ENCODE data around the gene DHTKD1. TPM values are rescaled to one million over a fixed set of nuclear protein-coding genes. Genes with fewer than 3 reads are reported as not detected.
"Not testable (repeated sequence)": the region's sequence is repeated elsewhere in the genome, so short reads cannot be mapped to it uniquely, and the experiment has no call there.

Gene DHTKD1
- total and polyA plus RNA-seq, 10 of the 15 experiments (the other 5 are each of a cell fraction or from before 2014, with no cell fraction given): 11.3 to 35.0 (median 26.9) TPM

DNA sequence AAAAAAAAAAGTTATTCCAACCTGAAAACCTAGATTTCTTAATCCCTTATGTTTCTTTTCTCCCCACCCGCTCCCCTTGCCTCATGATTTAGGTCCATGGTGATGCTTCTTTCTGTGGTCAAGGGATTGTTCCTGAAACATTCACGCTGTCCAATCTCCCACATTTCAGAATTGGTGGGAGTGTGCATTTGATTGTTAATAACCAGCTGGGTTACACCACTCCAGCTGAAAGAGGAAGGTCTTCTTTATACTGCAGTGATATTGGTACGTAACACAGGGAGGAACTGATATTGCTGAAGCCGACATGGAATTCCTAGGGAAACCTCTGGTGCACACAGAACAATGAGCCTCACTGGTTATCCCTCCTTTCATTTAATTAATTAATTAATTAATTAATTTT, 22.7 kb downstream of the DHTKD1 start (continued):
- TF ChIP-seq NFIC (IDR thresholded peaks at IDR 0.05; ENCODE audit: low read depth, low read length) (no peak), IKZF2 (IDR thresholded peaks at IDR 0.05) (no peak), MTA3 (IDR thresholded peaks at IDR 0.05; ENCODE audit: borderline replicate concordance, low read length) (no peak), JUND (IDR thresholded peaks at IDR 0.05; ENCODE audit: low read depth, low read length) (no peak)

DNA sequence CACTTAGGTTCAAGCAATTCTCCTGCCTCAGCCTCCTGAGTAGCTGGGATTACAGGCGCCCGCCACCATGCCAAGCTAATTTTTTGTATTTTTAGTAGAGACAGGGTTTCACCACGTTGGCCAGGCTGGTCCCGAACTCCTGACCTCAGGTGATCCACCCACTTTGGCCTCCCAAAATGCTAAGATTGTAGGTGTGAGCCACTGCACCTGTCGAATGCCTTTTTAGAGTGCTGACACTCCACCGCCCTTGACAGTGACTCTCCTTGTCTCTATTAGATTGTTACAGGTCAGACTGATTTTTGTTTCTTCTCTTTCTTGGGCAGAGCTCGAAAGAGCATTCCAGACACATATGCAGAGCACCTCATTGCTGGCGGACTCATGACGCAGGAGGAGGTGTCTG, 28.6 kb downstream of the DHTKD1 start:
- H4K20me1 ChIP-seq (ENCODE audit: control insufficient read depth, insufficient read depth); BruUV-seq (replicated peaks); POLR2A ChIA-PET; H2AFZ ChIP-seq (ENCODE audit: control insufficient read depth, low read depth, low read length); H3K9me3 ChIP-seq (replicated peaks; ENCODE audit: control insufficient read depth, insufficient read depth, low read length); H3K79me2 ChIP-seq (ENCODE audit: control insufficient read depth, insufficient read depth, low read length); in situ Hi-C loops (cut with MboI); H3K27me3 ChIP-seq (replicated peaks in 1 of 2; ENCODE audit: control insufficient read depth in 2 of 2, insufficient read depth in 2 of 2, low read length in 1 of 2); H3K4me3 ChIP-seq; FAIRE-seq; H3K9ac ChIP-seq (ENCODE audit: control insufficient read depth, insufficient read depth, low read length); H3K4me2 ChIP-seq (ENCODE audit: control insufficient read depth, insufficient read depth); CTCF ChIA-PET; SMC1A ChIA-PET (ENCODE audit: uncharacterized antibody, unreplicated experiment); DNase-seq (ENCODE audit: low read depth, low spot score); H3K27ac ChIP-seq (ENCODE audit: control insufficient read depth, insufficient read depth); H3K4me1 ChIP-seq (ENCODE audit: control insufficient read depth, insufficient read depth, low read length); RAD21 ChIA-PET (ENCODE audit: unreplicated experiment); ATAC-seq; intact Hi-C loops (cut with micrococcal nuclease; ENCODE audit: unreplicated experiment): not testable (repeated sequence)
- peaks cover 0 to 23% of the 10 kb centered on the region in 2 experiments; a peak in 2 of 4 replicates for H3K36me3 ChIP-seq (ENCODE audit: control insufficient read depth in 2 of 2, insufficient read depth in 2 of 2, low read length in 1 of 2)
- 90% methylated on average over 9 of the region's 9 CpGs for WGBS (ENCODE audit: insufficient coverage, insufficient replicate concordance, low lambda C conversion rate, missing lambda C conversion rate)

DNA sequence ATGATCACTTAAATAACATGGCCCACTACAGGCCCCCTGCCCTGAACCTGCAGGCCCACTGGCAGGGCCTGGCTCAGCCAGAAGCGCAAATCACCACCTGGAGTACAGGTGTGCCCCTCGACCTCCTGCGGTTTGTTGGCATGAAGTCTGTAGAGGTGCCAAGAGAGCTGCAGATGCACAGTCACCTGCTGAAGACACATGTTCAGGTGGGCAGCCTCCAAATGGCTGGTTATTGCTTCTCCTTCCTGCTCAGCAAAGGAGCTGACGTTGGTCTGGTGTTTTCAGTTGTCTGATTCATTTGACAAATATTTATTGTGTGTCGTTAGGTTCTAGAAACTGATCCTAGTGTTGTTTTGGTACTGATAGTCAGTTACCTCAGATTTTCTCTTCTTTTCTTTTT, 29.0 kb downstream of the DHTKD1 start:
- Histone ChIP-seq H3K36me3 (ENCODE audit: control insufficient read depth in 2 of 2, insufficient read depth in 2 of 2, low read length in 1 of 2) (peaks cover 0 to 23% of the 10 kb centered on the region in 2 experiments; a peak in 2 of 4 replicates), H3K27ac (ENCODE audit: control insufficient read depth, insufficient read depth) (no peak overlapping the region), H3K4me3 (no peak overlapping the region), H3K79me2 (ENCODE audit: control insufficient read depth, insufficient read depth, low read length) (no peaks in the 10 kb centered on the region), H3K9me3 (replicated peaks; ENCODE audit: control insufficient read depth, insufficient read depth, low read length) (no peaks in the 10 kb centered on the region), H3K4me2 (ENCODE audit: control insufficient read depth, insufficient read depth) (no peak overlapping the region), H2AFZ (ENCODE audit: control insufficient read depth, low read depth, low read length) (no peak overlapping the region), H3K4me1 (ENCODE audit: control insufficient read depth, insufficient read depth, low read length) (no peaks in the 10 kb centered on the region), H3K27me3 (replicated peaks in 1 of 2; ENCODE audit: control insufficient read depth in 2 of 2, insufficient read depth in 2 of 2, low read length in 1 of 2) (no peaks in the 10 kb centered on the region), H3K9ac (ENCODE audit: control insufficient read depth, insufficient read depth, low read length) (no peak overlapping the region), H4K20me1 (ENCODE audit: control insufficient read depth, insufficient read depth) (no peaks in the 10 kb centered on the region)
- intact Hi-C loops (cut with micrococcal nuclease; ENCODE audit: unreplicated experiment) (no loop called here), in situ Hi-C loops (cut with MboI) (no loop called here)
- ChIA-PET POLR2A (no interaction called here), CTCF (no interaction called here), RAD21 (ENCODE audit: unreplicated experiment) (no interaction called here), SMC1A (ENCODE audit: uncharacterized antibody, unreplicated experiment) (no interaction called here)
- TF ChIP-seq ZBED1 (IDR thresholded peaks at IDR 0.05; ENCODE audit: borderline replicate concordance) (no peak), WRNIP1 (IDR thresholded peaks at IDR 0.05; ENCODE audit: borderline replicate concordance, low read depth, low read length) (no peak), TBL1XR1 (IDR thresholded peaks at IDR 0.05; ENCODE audit: low read depth, low read length) (no peak), IKZF2 (IDR thresholded peaks at IDR 0.05) (no peak), NFYA (IDR thresholded peaks at IDR 0.05; ENCODE audit: borderline replicate concordance, low read depth, low read length) (no peak), TCF3 (IDR thresholded peaks at IDR 0.05; ENCODE audit: borderline replicate concordance, insufficient read depth, low read depth, low read length) (no peak), ZZZ3 (IDR thresholded peaks at IDR 0.05; ENCODE audit: control insufficient read depth, insufficient read length, low read depth) (no peak), RELA (IDR thresholded peaks at IDR 0.05; ENCODE audit: borderline replicate concordance, partially characterized antibody) (no peak), EGR1 (IDR thresholded peaks at IDR 0.05; ENCODE audit: borderline replicate concordance in 1 of 2, low read depth in 2 of 2, low read length in 2 of 2) (no peak), JUNB (IDR thresholded peaks at IDR 0.05) (no peak)
- WGBS (ENCODE audit: insufficient coverage, insufficient replicate concordance, low lambda C conversion rate, missing lambda C conversion rate): 52% methylated on average over 5 of the region's 5 CpGs
- no peak for ATAC-seq
- no peak for DNase-seq (ENCODE audit: low read depth, low spot score)
- BruUV-seq (replicated peaks): no TSS peak
- no peak for FAIRE-seq
